Stomach (tissue), 4 donors: ENCODE results near the gene CYP4F22.
A peak's percentile ranks its signal among the peaks of the same experiment; 100 is the strongest.

Experiments used
- CTCF ChIP-seq, 7 experiments: fragments of 450-650 bp in 4 of 7; fragments of 200-600 bp in 3 of 7; sonication (generic) in 3 of 7; IDR thresholded peaks; one replicate each; pipeline ENCODE4 v1.5.1; 2016 to 2019; ENCODE audit warnings: antibody characterized with exemption in 7 of 7, control low read depth in 2 of 7, mild to moderate bottlenecking in 1 of 7
- EP300 ChIP-seq: sonication (generic); formaldehyde crosslinking; IDR thresholded peaks from one replicate; pipeline ENCODE4 v1.6.1; 2017; ENCODE audit warnings: antibody characterized with exemption
- POLR2A ChIP-seq, 4 donors: fragments of 450-650 bp; IDR thresholded peaks; one replicate each; pipeline ENCODE4 v1.6.1; 2016; ENCODE audit warnings: antibody characterized with exemption in 4 of 4, control low read depth in 2 of 4, mild to moderate bottlenecking in 1 of 4, moderate library complexity in 1 of 4
- POLR2AphosphoS5 ChIP-seq, 3 donors: sonication (generic); formaldehyde crosslinking; IDR thresholded peaks; one replicate each; pipeline ENCODE4 v1.6.1; 2016; ENCODE audit warnings: antibody characterized with exemption in 3 of 3

- TF ChIP-seq CTCF (IDR thresholded peaks at IDR 0.05) = peak in 5 of 7 experiments; percentile 52 to 90 (median 68)
- no peak for TF ChIP-seq POLR2A (IDR thresholded peaks at IDR 0.05)
- no peak for TF ChIP-seq EP300
- TF ChIP-seq POLR2AphosphoS5 (IDR thresholded peaks at IDR 0.05) = peak in 2 of 3 donors; percentile 20 to 54
Measured at GRCh38 chr19:15555759-15556633, 47.7 kb downstream of the CYP4F22 start.
